ENCODE measurements around the gene KCNH8. TPM values are rescaled to one million over a fixed set of nuclear protein-coding genes. Genes with fewer than 3 reads are reported as not detected.

The KCNH8 gene
- total RNA-seq, 1 experiment from 2014 or later: 3.7 TPM

DNA sequence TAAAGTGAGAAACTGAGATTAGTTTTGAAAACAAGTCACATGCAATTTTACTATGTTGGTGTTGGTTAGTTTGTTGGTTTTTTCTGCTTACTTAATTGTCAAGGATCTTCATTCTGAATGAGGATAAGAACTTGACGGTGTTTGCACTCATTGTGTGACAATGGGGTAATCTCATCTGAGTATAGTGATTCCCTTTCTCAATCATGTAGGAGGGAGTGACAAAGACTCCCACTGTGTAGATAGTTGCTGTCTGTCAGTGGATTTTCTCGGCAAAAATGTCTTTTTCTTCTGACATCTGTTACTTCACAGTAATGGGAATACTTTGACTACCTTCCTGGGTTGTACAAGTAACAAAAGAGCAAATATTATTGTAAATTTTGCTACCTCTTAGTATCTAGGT lies 23.5 kb downstream of the KCNH8 start:
- no peak overlapping the region for H2BK15ac ChIP-seq (ENCODE audit: low read depth, low read length)
- no peak overlapping the region for H2BK12ac ChIP-seq (ENCODE audit: insufficient read length, low read depth, low read length)
- no peaks in the 10 kb centered on the region for H3K23me2 ChIP-seq (ENCODE audit: insufficient read length, low read depth, low read length, poor library complexity, severe bottlenecking)
- no peak overlapping the region for H3K27ac ChIP-seq (ENCODE audit: insufficient read length, low read depth, low read length)
- no peak overlapping the region for H2BK5ac ChIP-seq (ENCODE audit: insufficient read length, low read length)
- no peak overlapping the region for H4K8ac ChIP-seq (replicated peaks; ENCODE audit: insufficient read length, low read depth, low read length)
- H2BK20ac ChIP-seq (ENCODE audit: low read depth, low read length, poor library complexity, severe bottlenecking): no peak overlapping the region
- no peak overlapping the region for H3K18ac ChIP-seq (ENCODE audit: insufficient read length, low read depth, low read length)
- WGBS (ENCODE audit: extremely low coverage, insufficient read length, low lambda C conversion rate): no CpG with 5 or more reads among the region's 2 CpGs
- Mint-ChIP-seq H3K4me3 (no peak overlapping the region), H3K9me3 (no peaks in the 10 kb centered on the region), H3K27me3 (ENCODE audit: low read depth) (no peaks in the 10 kb centered on the region), H3K27ac (peak overlapping the region in 2 of 3 experiments; percentile 13 to 69; a peak in 1 of 7 replicates), H3K36me3 (ENCODE audit: insufficient read depth in 1 of 3, low read depth in 3 of 3) (no peaks in the 10 kb centered on the region), H3K4me1 (peaks cover 12 to 23% of the 10 kb centered on the region in 2 experiments)
- no peak overlapping the region for H4K5ac ChIP-seq (ENCODE audit: insufficient read length, low read depth, low read length)
- no peak overlapping the region for H3T11ph ChIP-seq (ENCODE audit: low read length)
- H4K20me1 ChIP-seq (ENCODE audit: control insufficient read depth, insufficient read depth, insufficient read length): no peaks in the 10 kb centered on the region
- DNase-seq: no peak
- H3K4me1 ChIP-seq (ENCODE audit: insufficient read depth, low read length): no peaks in the 10 kb centered on the region
- H3K14ac ChIP-seq (ENCODE audit: insufficient read depth, low read length): no peak overlapping the region
- H3K79me2 ChIP-seq (ENCODE audit: insufficient read depth, low read length): no peaks in the 10 kb centered on the region
- no peak overlapping the region for H3K4me2 ChIP-seq (ENCODE audit: insufficient read depth, insufficient read length, low read length)
- H3K9ac ChIP-seq (ENCODE audit: extremely low read depth, insufficient read length, low read length): no peak overlapping the region
- H3K56ac ChIP-seq (ENCODE audit: insufficient read length, low read depth, low read length): no peak overlapping the region
- TF ChIP-seq, protein P1, sequence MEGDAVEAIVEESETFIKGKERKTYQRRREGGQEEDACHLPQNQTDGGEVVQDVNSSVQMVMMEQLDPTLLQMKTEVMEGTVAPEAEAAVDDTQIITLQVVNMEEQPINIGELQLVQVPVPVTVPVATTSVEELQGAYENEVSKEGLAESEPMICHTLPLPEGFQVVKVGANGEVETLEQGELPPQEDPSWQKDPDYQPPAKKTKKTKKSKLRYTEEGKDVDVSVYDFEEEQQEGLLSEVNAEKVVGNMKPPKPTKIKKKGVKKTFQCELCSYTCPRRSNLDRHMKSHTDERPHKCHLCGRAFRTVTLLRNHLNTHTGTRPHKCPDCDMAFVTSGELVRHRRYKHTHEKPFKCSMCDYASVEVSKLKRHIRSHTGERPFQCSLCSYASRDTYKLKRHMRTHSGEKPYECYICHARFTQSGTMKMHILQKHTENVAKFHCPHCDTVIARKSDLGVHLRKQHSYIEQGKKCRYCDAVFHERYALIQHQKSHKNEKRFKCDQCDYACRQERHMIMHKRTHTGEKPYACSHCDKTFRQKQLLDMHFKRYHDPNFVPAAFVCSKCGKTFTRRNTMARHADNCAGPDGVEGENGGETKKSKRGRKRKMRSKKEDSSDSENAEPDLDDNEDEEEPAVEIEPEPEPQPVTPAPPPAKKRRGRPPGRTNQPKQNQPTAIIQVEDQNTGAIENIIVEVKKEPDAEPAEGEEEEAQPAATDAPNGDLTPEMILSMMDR (conservative IDR thresholded peaks at IDR 0.05): no peak
- no peak overlapping the region for H2BK120ac ChIP-seq (ENCODE audit: low read depth, low read length, poor library complexity, severe bottlenecking)
- H4K91ac ChIP-seq (ENCODE audit: insufficient read length, low read depth, low read length): no peak overlapping the region
- H2AK5ac ChIP-seq (ENCODE audit: insufficient read length, low read length): no peak overlapping the region
- no peak overlapping the region for H2AFZ ChIP-seq (ENCODE audit: low read length)
- no peak overlapping the region for H3K4ac ChIP-seq (ENCODE audit: low read depth, low read length)
- H3K9me3 ChIP-seq (ENCODE audit: control insufficient read depth, low read depth, low read length): no peaks in the 10 kb centered on the region
- no peaks in the 10 kb centered on the region for H3K79me1 ChIP-seq (ENCODE audit: insufficient read depth, low read depth, low read length, poor library complexity, severe bottlenecking)
- no peak overlapping the region for H3K23ac ChIP-seq (ENCODE audit: insufficient read length, low read depth, low read length)
- H3K27me3 ChIP-seq (ENCODE audit: insufficient read depth, low read length): no peaks in the 10 kb centered on the region
